Liver (tissue), 9 donors: ENCODE measurements around the gene UPK3A. TPM values are rescaled to one million over a fixed set of nuclear protein-coding genes. Genes with fewer than 3 reads are reported as not detected.
A peak's percentile ranks its signal among the peaks of the same experiment; 100 is the strongest.

Experiments used
- DNase-seq: peaks from one replicate; pipeline ENCODE4 v3.0.0-alpha.2; 2017; ENCODE audit warnings: low spot score
- H3K27ac ChIP-seq, 2 donors: one replicate each; pipeline ENCODE4 v1.7.0; 2013; ENCODE audit warnings: inconsistent platforms in 2 of 2, low read length in 2 of 2, control low read depth in 1 of 2, low read depth in 1 of 2, mild to moderate bottlenecking in 1 of 2
- H3K27me3 ChIP-seq, 4 donors: one replicate each; pipeline versions ENCODE4 v1.6.1 to v1.7.0; 2013; ENCODE audit warnings: low read length in 3 of 4, inconsistent platforms in 1 of 4, mild to moderate bottlenecking in 1 of 4, moderate library complexity in 1 of 4; ENCODE audit not compliant: control insufficient read depth in 4 of 4, insufficient read depth in 4 of 4
- H3K36me3 ChIP-seq, 4 donors: one replicate each; pipeline versions ENCODE4 v1.6.1 to v1.7.0; 2013; ENCODE audit warnings: low read length in 3 of 4, mild to moderate bottlenecking in 3 of 4, low read depth in 1 of 4, moderate library complexity in 1 of 4; ENCODE audit not compliant: control insufficient read depth in 4 of 4, insufficient read depth in 3 of 4
- H3K4me1 ChIP-seq, 4 donors: one replicate each; pipeline versions ENCODE4 v1.6.1 to v1.7.0; 2013; ENCODE audit warnings: low read length in 3 of 4, mild to moderate bottlenecking in 3 of 4, moderate library complexity in 1 of 4; ENCODE audit not compliant: control insufficient read depth in 4 of 4, insufficient read depth in 4 of 4
- H3K4me3 ChIP-seq, 3 donors: one replicate each; pipeline versions ENCODE4 v1.6.1 to v1.7.0; 2013; ENCODE audit warnings: low read length in 3 of 3, control low read depth in 1 of 3, low read depth in 1 of 3, mild to moderate bottlenecking in 1 of 3
- H3K9ac ChIP-seq, 2 donors: one replicate each; pipeline ENCODE4 v1.7.0; 2013; ENCODE audit warnings: low read length in 2 of 2, mild to moderate bottlenecking in 2 of 2, moderate library complexity in 2 of 2, control low read depth in 1 of 2, low read depth in 1 of 2
- H3K9me3 ChIP-seq, 4 donors: one replicate each; pipeline versions ENCODE4 v1.6.1 to v1.7.0; 2013; ENCODE audit warnings: low read length in 3 of 4; ENCODE audit not compliant: control insufficient read depth in 4 of 4
- ATF3 ChIP-seq: IDR thresholded peaks from 2 replicates; pipeline ENCODE4 v1.6.1; 2016; ENCODE audit warnings: antibody characterized with exemption
- CTCF ChIP-seq: fragments of 150-350 bp; IDR thresholded peaks from 2 replicates; pipeline ENCODE4 v1.5.1; 2017; ENCODE audit warnings: improper control_type of control experiment, low read depth, low read length; ENCODE audit not compliant: missing input control
- EGR1 ChIP-seq, 2 donors: IDR thresholded peaks; 2 replicates each; pipeline ENCODE4 v1.6.1; 2016 to 2018; ENCODE audit warnings: antibody characterized with exemption in 2 of 2, low read depth in 2 of 2
- FOXA1 ChIP-seq: IDR thresholded peaks from 2 replicates; pipeline ENCODE4 v1.6.1; 2016; ENCODE audit warnings: antibody characterized with exemption
- FOXA2 ChIP-seq: IDR thresholded peaks from 2 replicates; pipeline ENCODE4 v1.6.1; 2016; ENCODE audit warnings: antibody characterized with exemption
- GABPA ChIP-seq, 2 donors: IDR thresholded peaks in 1 of 2; conservative IDR thresholded peaks in 1 of 2; 2 replicates each; pipeline ENCODE4 v1.6.1; 2016; ENCODE audit warnings: antibody characterized with exemption in 2 of 2, mild to moderate bottlenecking in 1 of 2, moderate library complexity in 1 of 2
- HNF4A ChIP-seq, 2 donors: conservative IDR thresholded peaks; 2 replicates each; pipeline ENCODE4 v1.6.1; 2016; ENCODE audit warnings: antibody characterized with exemption in 2 of 2, mild to moderate bottlenecking in 2 of 2
- HNF4G ChIP-seq: IDR thresholded peaks from 2 replicates; pipeline ENCODE4 v1.6.1; 2016; ENCODE audit warnings: antibody characterized with exemption
- JUND ChIP-seq, 2 donors: IDR thresholded peaks; 2 replicates each; pipeline ENCODE4 v1.6.1; 2016; ENCODE audit warnings: antibody characterized with exemption in 2 of 2
- NR2F2 ChIP-seq: IDR thresholded peaks from 2 replicates; pipeline ENCODE4 v1.6.1; 2016; ENCODE audit warnings: antibody characterized with exemption
- RAD21 ChIP-seq, 2 donors: IDR thresholded peaks; 2 replicates each; pipeline ENCODE4 v1.6.1; 2016; ENCODE audit warnings: antibody characterized with exemption in 2 of 2, mild to moderate bottlenecking in 2 of 2
- REST ChIP-seq: IDR thresholded peaks from 2 replicates; pipeline ENCODE4 v1.6.1; 2016; ENCODE audit warnings: antibody characterized with exemption, mild to moderate bottlenecking
- RXRA ChIP-seq, 2 donors: IDR thresholded peaks; 2 replicates each; pipeline ENCODE4 v1.6.1; 2017 to 2018; ENCODE audit warnings: antibody characterized with exemption in 2 of 2, mild to moderate bottlenecking in 1 of 2
- SP1 ChIP-seq: IDR thresholded peaks from 2 replicates; pipeline ENCODE4 v1.6.1; 2018; ENCODE audit warnings: antibody characterized with exemption, mild to moderate bottlenecking
- TAF1 ChIP-seq: conservative IDR thresholded peaks from 2 replicates; pipeline ENCODE4 v1.6.1; 2016; ENCODE audit warnings: antibody characterized with exemption, mild to moderate bottlenecking
- YY1 ChIP-seq: IDR thresholded peaks from 2 replicates; pipeline ENCODE4 v1.6.1; 2016; ENCODE audit warnings: antibody characterized with exemption, mild to moderate bottlenecking
- ZBTB33 ChIP-seq: IDR thresholded peaks from 2 replicates; pipeline ENCODE4 v1.6.1; 2016; ENCODE audit warnings: antibody characterized with exemption
- WGBS: extraction: QIAGEN DNeasy Blood & Tissue Kit; methylation state at CpG from one replicate; pipeline ENCODE4 v1.1.7; 2013; 5-methylcytosine and 5-hydroxymethylcytosine counted together
- polyA plus RNA-seq, 2 donors: library from polyadenylated mRNA; stranded (reverse) in 1 of 2; unstranded in 1 of 2; fragments of 200-250 nt in 1 of 2; fragments of >200 nt in 1 of 2; fragmentation: Nextera tagmentation in 1 of 2; extraction: Ambion mirVana in 1 of 2; gene quantifications; one replicate each; pipeline versions ENCODE4 v1.2.1 to v1.2.3, GENCODE V29; 2013 to 2015
- total RNA-seq, 2 donors: library from RNA; depleted of rRNA; stranded (reverse); fragments of >200 nt; gene quantifications; one replicate each; pipeline ENCODE4 v1.2.3, GENCODE V29; 2014
- donor health status: healthy.
- donor health status: healthy.
- donor health status: healthy.
- donor health status: healthy.
- donor health status: healthy.

Gene UPK3A
- total and polyA plus RNA-seq, 4 donors: 0.42 TPM; not detected in 3

- no peaks in the 10 kb centered on the region for H3K27me3 ChIP-seq
- TF ChIP-seq SP1: no peak
- no peak for TF ChIP-seq HNF4A (conservative IDR thresholded peaks at IDR 0.05)
- no peak for TF ChIP-seq CTCF
- TF ChIP-seq HNF4G: no peak
- no peak for TF ChIP-seq TAF1
- no peak for TF ChIP-seq YY1
- no peak for TF ChIP-seq ATF3
- no peak for TF ChIP-seq REST
- no peak for TF ChIP-seq FOXA2
- TF ChIP-seq EGR1 (IDR thresholded peaks at IDR 0.05; ENCODE audit: low read depth in 2 of 2): no peak
- H3K36me3 ChIP-seq: peaks cover 0 to 12% (median 6%) of the 10 kb centered on the region in 4 donors
- no peak overlapping the region for H3K9ac ChIP-seq
- H3K4me3 ChIP-seq: no peak overlapping the region
- peaks cover 0 to 11% (median 5%) of the 10 kb centered on the region in 4 donors for H3K4me1 ChIP-seq
- 96% methylated on average over 12 of the region's 12 CpGs for WGBS
- H3K27ac ChIP-seq: no peak overlapping the region
- no peaks in the 10 kb centered on the region for H3K9me3 ChIP-seq
- DNase-seq: no peak
Measured at GRCh38 chr22:45321827-45322226, 37.1 kb downstream of the UPK3A start.

- 55% methylated on average over 24 of the region's 24 CpGs for WGBS
- peaks cover 0 to 12% (median 6%) of the 10 kb centered on the region in 4 donors for H3K36me3 ChIP-seq
- no peaks in the 10 kb centered on the region for H3K27me3 ChIP-seq
- peaks cover 0 to 7% (median 2%) of the 10 kb centered on the region in 4 donors for H3K4me1 ChIP-seq
- DNase-seq: peak; percentile 52
- no peaks in the 10 kb centered on the region for H3K9me3 ChIP-seq
- H3K27ac ChIP-seq: peak overlapping the region in 1 of 2 donors; percentile 15
- peak overlapping the region in 1 of 3 donors; percentile 32 for H3K4me3 ChIP-seq
- TF ChIP-seq YY1: no peak
- TF ChIP-seq RXRA (IDR thresholded peaks at IDR 0.05): peak; percentile 11 to 39
- TF ChIP-seq ATF3: no peak
- TF ChIP-seq SP1: peak; percentile 33
- peak; percentile 26 to 75 for TF ChIP-seq GABPA (IDR thresholded peaks at IDR 0.05 in 1 of 2, conservative IDR thresholded peaks at IDR 0.05 in 1 of 2)
- TF ChIP-seq RAD21 (IDR thresholded peaks at IDR 0.05): no peak
- TF ChIP-seq TAF1: no peak
- TF ChIP-seq JUND (IDR thresholded peaks at IDR 0.05): no peak
- TF ChIP-seq FOXA1: peak; percentile 21
- TF ChIP-seq FOXA2: peak; percentile 72
- TF ChIP-seq NR2F2: no peak
- TF ChIP-seq HNF4A (conservative IDR thresholded peaks at IDR 0.05): peak in 1 of 2 donors; percentile 45
- no peak for TF ChIP-seq ZBTB33
- H3K9ac ChIP-seq: no peak overlapping the region
Measured at GRCh38 chr22:45322873-45323525, 38.2 kb downstream of the UPK3A start.
